Endothelial cell of umbilical vein (primary cell): ENCODE data around the gene SLAMF8. TPM values are rescaled to one million over a fixed set of nuclear protein-coding genes. Genes with fewer than 3 reads are reported as not detected.

Source experiments
- BruUV-seq: library from RNA; stranded (reverse); fragments of 400-500 nt; replicated peaks from 2 replicates; lab custom pipeline; 2021; lab: Mats Ljungman, UMichigan
- CTCF ChIA-PET: fragments of 300-600, 350-600 bp; sonication (Branson Sonifier 250); formaldehyde crosslinking; loops from one replicate; lab custom pipeline; 2021; ENCODE audit warnings: antibody characterized with exemption, inconsistent platforms; lab: Charles Lee
- POLR2A ChIA-PET: fragments of 300-600, 350-600 bp; sonication (Branson Sonifier 250); formaldehyde crosslinking; loops from one replicate; lab custom pipeline; 2021; ENCODE audit warnings: antibody characterized with exemption, inconsistent platforms; lab: Charles Lee
- DNase-seq: peaks from one replicate; pipeline ENCODE4 v3.0.0-alpha.2; 2011; ENCODE audit warnings: low read depth, low spot score
- FAIRE-seq: peaks from 2 replicates; lab custom pipeline; 2011; peaks lifted over from hg19 to GRCh38; lab: Jason Lieb, UNC
- H2AFZ ChIP-seq: 2 replicates; pipeline ENCODE4 v1.6.0; 2012; ENCODE audit warnings: low read depth, low read length, control low read depth, inconsistent platforms
- H3K27ac ChIP-seq: 2 replicates; pipeline ENCODE4 v1.5.1; 2011; ENCODE audit warnings: low read depth, mild to moderate bottlenecking, control low read depth, low read length, moderate library complexity; ENCODE audit not compliant: insufficient read depth
- H3K27me3 ChIP-seq, 2 experiments: 2 replicates each; pipeline versions ENCODE4 v1.6.0 to v1.6.1; 2011; ENCODE audit warnings: low read length in 2 of 2, mixed read lengths in 1 of 2; ENCODE audit not compliant: control insufficient read depth in 2 of 2, insufficient read depth in 2 of 2
- H3K36me3 ChIP-seq, 2 experiments: 2 replicates in 1 of 2; 3 replicates in 1 of 2; pipeline ENCODE4 v1.5.1; 2011; ENCODE audit warnings: low read length in 2 of 2, mild to moderate bottlenecking in 1 of 2, moderate library complexity in 1 of 2; ENCODE audit not compliant: control insufficient read depth in 2 of 2, insufficient read depth in 2 of 2; ENCODE audit errors: extremely low read depth in 1 of 2
- H3K4me1 ChIP-seq: 3 replicates; pipeline ENCODE4 v1.5.1; 2011; ENCODE audit warnings: mild to moderate bottlenecking, low read length; ENCODE audit not compliant: control insufficient read depth, insufficient read depth; ENCODE audit errors: extremely low read depth
- H3K4me2 ChIP-seq: 2 replicates; pipeline ENCODE4 v1.6.1; 2011; ENCODE audit warnings: low read length, control low read depth, mixed read lengths; ENCODE audit not compliant: insufficient read depth
- H3K4me3 ChIP-seq, 3 experiments: fragments of 200-600 bp in 1 of 3; sonication (generic), shearing (Covaris generic) in 1 of 3; replicated peaks in 1 of 3; 2 replicates each; pipeline ENCODE4 v1.5.1; 2011 to 2016; ENCODE audit warnings: control low read depth in 3 of 3, low read length in 3 of 3, mild to moderate bottlenecking in 2 of 3, inconsistent platforms in 1 of 3, low read depth in 1 of 3, moderate library complexity in 1 of 3; ENCODE audit not compliant: insufficient read depth in 1 of 3
- H3K79me2 ChIP-seq: 2 replicates; pipeline ENCODE4 v1.6.0; 2012; ENCODE audit warnings: low read length, inconsistent platforms; ENCODE audit not compliant: control insufficient read depth, insufficient read depth
- H3K9ac ChIP-seq: replicated peaks from 2 replicates; pipeline ENCODE3; 2011; ENCODE audit warnings: low read length, control low read depth; ENCODE audit not compliant: insufficient read depth; ENCODE audit errors: extremely low read depth
- H3K9me1 ChIP-seq: replicated peaks from 3 replicates; pipeline ENCODE4 v1.6.0; 2011; ENCODE audit warnings: mild to moderate bottlenecking, low read length; ENCODE audit not compliant: control insufficient read depth, insufficient read depth; ENCODE audit errors: extremely low read depth
- H3K9me3 ChIP-seq: replicated peaks from 2 replicates; pipeline ENCODE4 v1.5.1; 2012; ENCODE audit warnings: low read length, inconsistent platforms; ENCODE audit not compliant: control insufficient read depth, insufficient read depth
- H4K20me1 ChIP-seq: replicated peaks from 2 replicates; pipeline ENCODE3; 2011; ENCODE audit warnings: mild to moderate bottlenecking, low read length; ENCODE audit not compliant: control insufficient read depth, insufficient read depth; ENCODE audit errors: extremely low read depth
- EZH2 ChIP-seq: IDR thresholded peaks from 2 replicates; pipeline ENCODE4 v1.6.1; 2012; ENCODE audit warnings: borderline replicate concordance, low read depth, mild to moderate bottlenecking, moderate library complexity, low read length, inconsistent platforms; ENCODE audit not compliant: severe bottlenecking
- GATA2 ChIP-seq: IDR thresholded peaks from 2 replicates; pipeline ENCODE4 v1.7.0; 2011; ENCODE audit warnings: low read depth, mild to moderate bottlenecking, moderate library complexity, mixed read lengths, low read length; ENCODE audit not compliant: insufficient read length, insufficient read depth
- MYC ChIP-seq: IDR thresholded peaks from one replicate; pipeline ENCODE4 v1.6.1; 2011; ENCODE audit warnings: mild to moderate bottlenecking, low read depth, low read length
- POLR2A ChIP-seq: IDR thresholded peaks from 2 replicates; pipeline ENCODE4 v1.6.1; 2012; ENCODE audit warnings: low read depth, mild to moderate bottlenecking, control low read depth, low read length
- POLR2AphosphoS5 ChIP-seq: IDR thresholded peaks from 2 replicates; pipeline ENCODE4 v1.6.1; 2012; ENCODE audit warnings: low read depth, mild to moderate bottlenecking, control low read depth, low read length, moderate library complexity; ENCODE audit not compliant: insufficient read depth
- dilution Hi-C: fragments of 300-500 bp; cut with MboI; formaldehyde crosslinking; loops from one replicate; pipeline ENCODE4 v1.15.0; 2019; ENCODE audit warnings: low sequenced_read_pairs; ENCODE audit not compliant: extremely low pct_ligation_motif_present
- intact Hi-C: fragments of 100-400 bp; cut with micrococcal nuclease; formaldehyde crosslinking; loops from one replicate; pipeline ENCODE4 v1.10.0; 2022
- polyA plus RNA-seq, 4 experiments: library from polyadenylated mRNA; depleted of rRNA in 3 of 4; stranded (reverse) in 3 of 4; unstranded in 1 of 4; fragments of >200 nt; gene quantifications; 2 replicates each; pipeline versions ENCODE4 v1.2.1 to v1.2.3, GENCODE V29; 2011 to 2012; ENCODE audit warnings: missing spikeins in 1 of 4
- total RNA-seq: library from RNA; stranded (reverse); gene quantifications from 2 replicates; pipeline ENCODE4 v1.2.3, GENCODE V29; 2021
- TF ChIP-seq, protein P1 (sequence below): IDR thresholded peaks from 2 replicates; pipeline ENCODE4 v1.6.1; 2011; ENCODE audit not compliant: insufficient read depth, insufficient read length
- TF ChIP-seq, protein P2 (sequence below), 2 donors: IDR thresholded peaks; 1 replicate in 1 of 2; 2 replicates in 1 of 2; pipeline ENCODE4 v1.5.1; 2011; ENCODE audit warnings: low read length in 2 of 2, mild to moderate bottlenecking in 2 of 2, moderate library complexity in 2 of 2, control low read depth in 1 of 2, inconsistent platforms in 1 of 2, low read depth in 1 of 2; ENCODE audit not compliant: insufficient read depth in 1 of 2; ENCODE audit errors: extremely low read depth in 1 of 2

SLAMF8 gene
- total and polyA plus RNA-seq, 2 donors (not counting 3 experiments of a cell fraction or from before 2014, with no cell fraction given): not detected

DNA sequence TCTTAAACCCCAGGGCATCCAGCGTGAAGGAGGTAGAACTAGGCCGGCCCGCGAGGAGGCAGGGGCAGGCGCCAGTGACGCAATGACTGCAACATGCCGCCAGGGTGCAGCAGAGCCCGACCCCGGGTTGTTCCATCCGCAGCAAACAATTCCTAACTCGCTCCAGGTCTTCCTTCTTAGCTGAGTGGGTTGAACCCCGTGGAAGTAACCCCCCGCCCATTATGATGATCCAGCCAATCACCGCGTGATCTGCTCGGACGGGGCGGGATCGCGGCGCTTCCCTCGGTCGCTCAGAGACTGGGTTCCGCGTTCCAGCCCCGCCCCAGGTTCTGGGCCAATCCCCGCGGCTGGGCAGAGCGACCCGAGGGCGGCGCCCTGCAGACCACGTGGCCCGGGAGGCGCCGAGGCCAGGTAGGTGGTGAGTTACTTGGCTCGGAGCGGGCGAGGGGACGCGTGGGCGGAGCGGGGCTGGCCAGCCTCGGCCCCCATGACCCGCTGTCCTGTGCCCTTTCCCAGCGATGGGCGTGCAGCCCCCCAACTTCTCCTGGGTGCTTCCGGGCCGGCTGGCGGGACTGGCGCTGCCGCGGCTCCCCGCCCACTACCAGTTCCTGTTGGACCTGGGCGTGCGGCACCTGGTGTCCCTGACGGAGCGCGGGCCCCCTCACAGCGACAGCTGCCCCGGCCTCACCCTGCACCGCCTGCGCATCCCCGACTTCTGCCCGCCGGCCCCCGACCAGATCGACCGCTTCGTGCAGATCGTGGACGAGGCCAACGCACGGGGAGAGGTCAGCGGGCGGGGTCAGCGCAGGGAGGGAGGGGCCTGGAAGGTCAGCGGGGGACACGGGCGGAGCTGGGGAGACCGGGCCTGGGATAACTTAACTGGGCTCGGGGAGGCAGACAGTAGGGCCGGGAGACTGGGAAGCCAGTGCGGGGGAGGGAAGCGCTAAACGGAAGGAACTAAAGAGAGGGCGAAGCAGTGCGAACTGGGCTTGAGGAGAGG is 45.8 kb upstream of the SLAMF8 start, which contains the start of gene DUSP23:
Gene DUSP23, plus strand, starts transcription at position 380 of the 1,000 bp plus-strand sequence. Its CDS starts 139 bp downstream, at position 519.
- intact Hi-C loops: loop anchor here (1.0 to 2.0 kb wide), 6 partner anchors 18 to 620 kb away; partner anchors contain the start of gene IGSF9
- peak; percentile 10 for TF ChIP-seq POLR2A
- no peak for TF ChIP-seq GATA2
- no peak for TF ChIP-seq EZH2
- TF ChIP-seq, protein P1, sequence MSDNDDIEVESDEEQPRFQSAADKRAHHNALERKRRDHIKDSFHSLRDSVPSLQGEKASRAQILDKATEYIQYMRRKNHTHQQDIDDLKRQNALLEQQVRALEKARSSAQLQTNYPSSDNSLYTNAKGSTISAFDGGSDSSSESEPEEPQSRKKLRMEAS: peak; percentile 95
- TF ChIP-seq MYC: peak; percentile 32
- TF ChIP-seq, protein P2, sequence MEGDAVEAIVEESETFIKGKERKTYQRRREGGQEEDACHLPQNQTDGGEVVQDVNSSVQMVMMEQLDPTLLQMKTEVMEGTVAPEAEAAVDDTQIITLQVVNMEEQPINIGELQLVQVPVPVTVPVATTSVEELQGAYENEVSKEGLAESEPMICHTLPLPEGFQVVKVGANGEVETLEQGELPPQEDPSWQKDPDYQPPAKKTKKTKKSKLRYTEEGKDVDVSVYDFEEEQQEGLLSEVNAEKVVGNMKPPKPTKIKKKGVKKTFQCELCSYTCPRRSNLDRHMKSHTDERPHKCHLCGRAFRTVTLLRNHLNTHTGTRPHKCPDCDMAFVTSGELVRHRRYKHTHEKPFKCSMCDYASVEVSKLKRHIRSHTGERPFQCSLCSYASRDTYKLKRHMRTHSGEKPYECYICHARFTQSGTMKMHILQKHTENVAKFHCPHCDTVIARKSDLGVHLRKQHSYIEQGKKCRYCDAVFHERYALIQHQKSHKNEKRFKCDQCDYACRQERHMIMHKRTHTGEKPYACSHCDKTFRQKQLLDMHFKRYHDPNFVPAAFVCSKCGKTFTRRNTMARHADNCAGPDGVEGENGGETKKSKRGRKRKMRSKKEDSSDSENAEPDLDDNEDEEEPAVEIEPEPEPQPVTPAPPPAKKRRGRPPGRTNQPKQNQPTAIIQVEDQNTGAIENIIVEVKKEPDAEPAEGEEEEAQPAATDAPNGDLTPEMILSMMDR (IDR thresholded peaks at IDR 0.05; ENCODE audit: extremely low read depth in 1 of 2, insufficient read depth in 1 of 2, low read depth in 1 of 2, low read length in 2 of 2): peak; percentile 90 to 97
- TF ChIP-seq POLR2AphosphoS5: peak; percentile 73
- peak within 1 kb of the TSS; percentile 92 for H3K27ac ChIP-seq
- peak within 1 kb of the TSS; percentile 92 for H2AFZ ChIP-seq
- FAIRE-seq: peak; percentile 98
- H3K79me2 ChIP-seq: peaks cover 11% of the 10 kb centered on the region
- DNase-seq: peak; percentile 100
- H4K20me1 ChIP-seq: no peaks in the 10 kb centered on the region
- no TSS peak for BruUV-seq
- H3K9me3 ChIP-seq: no peaks in the 10 kb centered on the region
- peaks cover 46% of the 10 kb centered on the region for H3K4me1 ChIP-seq
- H3K4me3 ChIP-seq: peak within 1 kb of the TSS; percentile 35 to 80 (median 62)
- H3K27me3 ChIP-seq: no peaks in the 10 kb centered on the region
- ChIA-PET POLR2A (interaction anchor here (0.7 to 1.0 kb wide), 2 partner anchors 131 to 145 kb away, joined by 3 read pairs; partner anchors contain the start of gene TAGLN2), CTCF (interaction anchor here (0.6 to 3.7 kb wide), 31 partner anchors 9 to 648 kb away, joined by 3 to 66 read pairs (median 4); partner anchors contain the start of genes IGSF9 and PIGM)
- peak within 1 kb of the TSS; percentile 80 for H3K4me2 ChIP-seq
- H3K36me3 ChIP-seq: peaks cover 0 to 4% of the 10 kb centered on the region in 2 experiments
- peak within 1 kb of the TSS; percentile 75 for H3K9ac ChIP-seq
- no peaks in the 10 kb centered on the region for H3K9me1 ChIP-seq
- dilution Hi-C loops: loop anchor here (25.0 kb wide), 1 partner anchor 294 kb away; no protein-coding TSS in a partner anchor
